Measurements from ENCODE around the gene CERS5.
A peak's percentile ranks its signal among the peaks of the same experiment; 100 is the strongest.
"Not testable (repeated sequence)": the region's sequence is repeated elsewhere in the genome, so short reads cannot be mapped to it uniquely, and the experiment has no call there.

CERS5 gene

DNA sequence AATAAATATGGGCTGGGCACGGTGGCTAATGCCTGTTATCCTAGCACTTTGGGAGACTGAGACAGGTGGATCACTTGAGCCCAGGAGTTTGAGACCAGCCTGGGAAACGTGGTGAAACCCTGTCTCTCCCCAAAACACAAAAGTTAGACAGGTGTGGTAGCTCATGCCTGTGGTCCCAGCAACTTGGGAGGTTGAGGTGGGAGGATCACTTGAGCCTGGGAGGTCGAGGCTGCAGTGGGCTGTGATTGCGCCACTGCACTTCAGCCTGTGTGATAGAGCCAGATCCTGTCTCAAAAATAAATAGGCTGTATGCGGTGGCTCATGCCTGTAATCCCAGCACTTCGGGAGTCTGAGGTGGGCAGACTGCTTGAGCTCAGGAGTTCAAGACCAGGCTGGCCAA, 19.2 kb downstream of the CERS5 start:
- H3K4me3 ChIP-seq (ENCODE audit: low read depth in 1 of 2, low read length in 2 of 2); H3K9ac ChIP-seq (ENCODE audit: low read depth in 1 of 2, low read length in 2 of 2); H3K9me3 ChIP-seq (ENCODE audit: control insufficient read depth in 1 of 2, low read length in 2 of 2); H3K4me1 ChIP-seq (ENCODE audit: control insufficient read depth in 1 of 2, insufficient read depth in 2 of 2, low read length in 2 of 2); H3K27me3 ChIP-seq (ENCODE audit: control insufficient read depth in 1 of 2, insufficient read depth in 2 of 2, low read length in 2 of 2); H3K27ac ChIP-seq (ENCODE audit: low read depth, low read length); H3K36me3 ChIP-seq (ENCODE audit: control insufficient read depth in 1 of 2, insufficient read depth in 2 of 2, low read length in 2 of 2): not testable (repeated sequence)

DNA sequence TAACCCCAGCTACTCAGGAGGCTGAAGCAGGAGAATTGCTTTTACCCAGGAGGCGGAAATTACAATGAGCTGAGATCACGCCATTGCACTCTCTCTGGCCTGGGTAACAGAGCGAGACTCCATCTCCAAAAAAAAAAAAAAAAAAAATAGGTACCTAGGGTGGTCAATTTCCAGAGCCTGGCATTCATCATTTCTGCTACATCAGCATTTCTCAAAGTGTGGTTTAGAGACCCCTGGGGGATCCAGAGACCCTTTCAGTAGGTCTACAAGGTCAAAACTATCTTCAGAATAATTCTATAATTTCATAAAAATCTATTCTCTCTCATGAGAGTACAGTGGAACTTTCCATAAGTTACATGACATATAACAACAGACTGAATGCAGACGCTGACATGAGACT, 19.9 kb downstream of the CERS5 start:
- no peaks in the 10 kb centered on the region for H3K4me1 ChIP-seq (ENCODE audit: control insufficient read depth in 1 of 2, insufficient read depth in 2 of 2, low read length in 2 of 2)
- no peaks in the 10 kb centered on the region for H3K27me3 ChIP-seq (ENCODE audit: control insufficient read depth in 1 of 2, insufficient read depth in 2 of 2, low read length in 2 of 2)
- H3K36me3 ChIP-seq (ENCODE audit: control insufficient read depth in 1 of 2, insufficient read depth in 2 of 2, low read length in 2 of 2) = peaks cover 0 to 5% of the 10 kb centered on the region in 2 donors
- no peak overlapping the region for H3K27ac ChIP-seq (ENCODE audit: low read depth, low read length)
- H3K9ac ChIP-seq (ENCODE audit: low read depth in 1 of 2, low read length in 2 of 2) = no peak overlapping the region
- no peaks in the 10 kb centered on the region for H3K9me3 ChIP-seq (ENCODE audit: control insufficient read depth in 1 of 2, low read length in 2 of 2)
- no peak overlapping the region for H3K4me3 ChIP-seq (ENCODE audit: low read depth in 1 of 2, low read length in 2 of 2)

DNA sequence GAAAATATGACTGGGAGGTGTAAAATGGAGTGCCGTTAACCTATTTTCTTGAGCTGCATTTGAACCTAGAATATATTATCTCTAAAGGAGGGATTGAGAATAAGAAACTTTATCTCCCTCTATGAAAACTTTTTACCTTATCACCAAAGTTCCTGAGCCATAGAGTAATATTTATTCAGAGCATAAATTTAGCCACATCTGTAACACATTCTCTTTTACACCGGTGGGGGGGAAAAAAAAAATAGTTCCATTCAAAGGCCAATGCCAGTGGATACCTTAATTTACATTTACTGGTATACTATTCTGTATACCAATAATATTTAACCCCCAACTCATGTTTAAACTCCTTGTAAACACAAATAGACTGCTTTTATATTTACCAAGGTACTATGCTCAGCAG, 21.7 kb downstream of the CERS5 start:
- Histone ChIP-seq H3K4me3 (ENCODE audit: low read depth in 1 of 2, low read length in 2 of 2) (no peak overlapping the region), H3K9me3 (ENCODE audit: control insufficient read depth in 1 of 2, low read length in 2 of 2) (no peaks in the 10 kb centered on the region), H3K36me3 (ENCODE audit: control insufficient read depth in 1 of 2, insufficient read depth in 2 of 2, low read length in 2 of 2) (peaks cover 0 to 11% of the 10 kb centered on the region in 2 donors), H3K27me3 (ENCODE audit: control insufficient read depth in 1 of 2, insufficient read depth in 2 of 2, low read length in 2 of 2) (no peaks in the 10 kb centered on the region), H3K4me1 (ENCODE audit: control insufficient read depth in 1 of 2, insufficient read depth in 2 of 2, low read length in 2 of 2) (no peaks in the 10 kb centered on the region), H3K9ac (ENCODE audit: low read depth in 1 of 2, low read length in 2 of 2) (no peak overlapping the region), H3K27ac (ENCODE audit: low read depth, low read length) (no peak overlapping the region)

- Histone ChIP-seq H3K4me1 (ENCODE audit: control insufficient read depth in 1 of 2, insufficient read depth in 2 of 2, low read length in 2 of 2) (no peaks in the 10 kb centered on the region), H3K27me3 (ENCODE audit: control insufficient read depth in 1 of 2, insufficient read depth in 2 of 2, low read length in 2 of 2) (no peaks in the 10 kb centered on the region), H3K9ac (ENCODE audit: low read depth in 1 of 2, low read length in 2 of 2) (no peak overlapping the region), H3K9me3 (ENCODE audit: control insufficient read depth in 1 of 2, low read length in 2 of 2) (no peaks in the 10 kb centered on the region), H3K27ac (ENCODE audit: low read depth, low read length) (no peak overlapping the region), H3K4me3 (ENCODE audit: low read depth in 1 of 2, low read length in 2 of 2) (no peak overlapping the region), H3K36me3 (ENCODE audit: control insufficient read depth in 1 of 2, insufficient read depth in 2 of 2, low read length in 2 of 2) (peaks cover 6 to 15% of the 10 kb centered on the region in 2 donors)
These were observed 24.2 kb downstream of the CERS5 start for GRCh38 chr12:50142993-50143392.

DNA sequence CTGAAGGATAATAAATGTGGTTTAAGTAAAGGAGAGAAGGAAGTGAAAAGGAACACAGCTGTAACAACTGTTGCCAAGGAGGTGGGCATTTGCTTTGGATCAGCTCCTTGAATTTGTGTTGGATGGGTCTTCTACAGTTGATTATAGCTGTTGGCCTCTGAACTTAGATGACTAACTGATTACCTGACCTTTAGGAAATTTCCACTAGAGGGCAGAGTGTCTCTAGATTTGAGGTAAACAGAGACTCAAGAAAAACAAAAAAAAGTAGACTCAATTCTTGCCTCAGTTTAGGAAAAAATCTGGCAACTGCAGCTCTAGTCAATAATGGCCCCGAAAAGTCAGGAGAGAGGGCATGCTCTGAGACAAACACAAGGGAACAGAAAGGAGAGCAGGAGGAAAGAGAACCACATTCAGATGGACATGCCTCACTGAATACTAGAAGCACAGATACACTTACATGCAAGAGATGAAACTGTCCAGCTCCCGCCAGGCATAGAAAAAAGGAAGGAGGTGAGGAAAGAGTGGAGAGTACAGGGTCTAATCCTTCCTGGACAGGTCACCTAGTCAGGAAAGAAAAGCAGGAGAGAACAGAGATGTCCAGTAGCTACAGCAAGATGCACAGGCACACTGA, 34.5 kb downstream of the CERS5 start:
- Histone ChIP-seq H3K9me3 (ENCODE audit: control insufficient read depth in 1 of 2, low read length in 2 of 2) (no peaks in the 10 kb centered on the region), H3K27ac (ENCODE audit: low read depth, low read length) (no peak overlapping the region), H3K4me3 (ENCODE audit: low read depth in 1 of 2, low read length in 2 of 2) (no peak overlapping the region), H3K9ac (ENCODE audit: low read depth in 1 of 2, low read length in 2 of 2) (no peak overlapping the region), H3K4me1 (ENCODE audit: control insufficient read depth in 1 of 2, insufficient read depth in 2 of 2, low read length in 2 of 2) (peaks cover 0 to 5% of the 10 kb centered on the region in 2 donors), H3K36me3 (ENCODE audit: control insufficient read depth in 1 of 2, insufficient read depth in 2 of 2, low read length in 2 of 2) (peaks cover 23 to 60% of the 10 kb centered on the region in 2 donors), H3K27me3 (ENCODE audit: control insufficient read depth in 1 of 2, insufficient read depth in 2 of 2, low read length in 2 of 2) (no peaks in the 10 kb centered on the region)

GRCh38 chr12:50129290-50129689, 37.9 kb downstream of the CERS5 start:
- Histone ChIP-seq H3K9me3 (ENCODE audit: control insufficient read depth in 1 of 2, low read length in 2 of 2) (no peaks in the 10 kb centered on the region), H3K36me3 (ENCODE audit: control insufficient read depth in 1 of 2, insufficient read depth in 2 of 2, low read length in 2 of 2) (peaks cover 25 to 60% of the 10 kb centered on the region in 2 donors), H3K27ac (ENCODE audit: low read depth, low read length) (no peak overlapping the region), H3K4me3 (ENCODE audit: low read depth in 1 of 2, low read length in 2 of 2) (no peak overlapping the region), H3K4me1 (ENCODE audit: control insufficient read depth in 1 of 2, insufficient read depth in 2 of 2, low read length in 2 of 2) (peaks cover 0 to 2% of the 10 kb centered on the region in 2 donors), H3K27me3 (ENCODE audit: control insufficient read depth in 1 of 2, insufficient read depth in 2 of 2, low read length in 2 of 2) (no peaks in the 10 kb centered on the region), H3K9ac (ENCODE audit: low read depth in 1 of 2, low read length in 2 of 2) (peak overlapping the region in 1 of 2 donors; percentile 2)

GRCh38 chr12:50127546-50127945, 39.6 kb downstream of the CERS5 start:
- no peaks in the 10 kb centered on the region for H3K27me3 ChIP-seq (ENCODE audit: control insufficient read depth in 1 of 2, insufficient read depth in 2 of 2, low read length in 2 of 2)
- H3K4me3 ChIP-seq (ENCODE audit: low read depth in 1 of 2, low read length in 2 of 2) = no peak overlapping the region
- H3K9me3 ChIP-seq (ENCODE audit: control insufficient read depth in 1 of 2, low read length in 2 of 2) = no peaks in the 10 kb centered on the region
- peaks cover 0 to 7% of the 10 kb centered on the region in 2 donors for H3K4me1 ChIP-seq (ENCODE audit: control insufficient read depth in 1 of 2, insufficient read depth in 2 of 2, low read length in 2 of 2)
- no peak overlapping the region for H3K9ac ChIP-seq (ENCODE audit: low read depth in 1 of 2, low read length in 2 of 2)
- H3K36me3 ChIP-seq (ENCODE audit: control insufficient read depth in 1 of 2, insufficient read depth in 2 of 2, low read length in 2 of 2) = peaks cover 24 to 66% of the 10 kb centered on the region in 2 donors
- no peak overlapping the region for H3K27ac ChIP-seq (ENCODE audit: low read depth, low read length)

DNA sequence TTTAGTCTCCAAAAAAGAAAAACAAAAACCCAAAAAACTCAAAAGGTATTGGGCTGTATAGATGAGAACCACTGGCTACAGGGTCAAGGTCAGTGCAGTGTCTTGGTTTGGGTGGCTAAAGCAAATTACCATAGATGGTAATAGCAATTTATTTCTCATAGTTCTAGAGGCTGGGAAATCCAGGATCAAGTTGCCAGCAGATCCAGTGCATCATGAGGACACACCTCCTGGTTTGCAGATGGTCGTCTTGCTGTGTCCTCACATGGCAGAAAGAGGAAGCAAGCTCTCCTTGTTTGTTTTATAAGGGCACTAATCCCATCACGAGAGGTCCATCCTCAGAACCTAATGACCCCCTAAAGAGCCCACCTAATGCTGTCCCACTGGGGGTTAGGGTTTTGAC, 44.0 kb downstream of the CERS5 start:
- Histone ChIP-seq H3K36me3 (ENCODE audit: control insufficient read depth in 1 of 2, insufficient read depth in 2 of 2, low read length in 2 of 2) (peaks cover 24 to 64% of the 10 kb centered on the region in 2 donors), H3K4me3 (ENCODE audit: low read depth in 1 of 2, low read length in 2 of 2) (no peak overlapping the region), H3K9me3 (ENCODE audit: control insufficient read depth in 1 of 2, low read length in 2 of 2) (no peaks in the 10 kb centered on the region), H3K9ac (ENCODE audit: low read depth in 1 of 2, low read length in 2 of 2) (no peak overlapping the region), H3K4me1 (ENCODE audit: control insufficient read depth in 1 of 2, insufficient read depth in 2 of 2, low read length in 2 of 2) (peaks cover 24 to 38% of the 10 kb centered on the region in 2 donors), H3K27ac (ENCODE audit: low read depth, low read length) (no peak overlapping the region), H3K27me3 (ENCODE audit: control insufficient read depth in 1 of 2, insufficient read depth in 2 of 2, low read length in 2 of 2) (no peaks in the 10 kb centered on the region)

GRCh38 chr12:50121641-50122040, 45.5 kb downstream of the CERS5 start:
- no peak overlapping the region for H3K9ac ChIP-seq (ENCODE audit: low read depth in 1 of 2, low read length in 2 of 2)
- peaks cover 17 to 49% of the 10 kb centered on the region in 2 donors for H3K36me3 ChIP-seq (ENCODE audit: control insufficient read depth in 1 of 2, insufficient read depth in 2 of 2, low read length in 2 of 2)
- no peak overlapping the region for H3K4me3 ChIP-seq (ENCODE audit: low read depth in 1 of 2, low read length in 2 of 2)
- H3K9me3 ChIP-seq (ENCODE audit: control insufficient read depth in 1 of 2, low read length in 2 of 2) = no peaks in the 10 kb centered on the region
- no peak overlapping the region for H3K27ac ChIP-seq (ENCODE audit: low read depth, low read length)
- H3K4me1 ChIP-seq (ENCODE audit: control insufficient read depth in 1 of 2, insufficient read depth in 2 of 2, low read length in 2 of 2) = peaks cover 28 to 41% of the 10 kb centered on the region in 2 donors
- H3K27me3 ChIP-seq (ENCODE audit: control insufficient read depth in 1 of 2, insufficient read depth in 2 of 2, low read length in 2 of 2) = no peaks in the 10 kb centered on the region

GRCh38 chr12:50120953-50121352, 46.2 kb downstream of the CERS5 start:
- H3K4me1 ChIP-seq (ENCODE audit: control insufficient read depth in 1 of 2, insufficient read depth in 2 of 2, low read length in 2 of 2) = peaks cover 31 to 41% of the 10 kb centered on the region in 2 donors
- H3K27me3 ChIP-seq (ENCODE audit: control insufficient read depth in 1 of 2, insufficient read depth in 2 of 2, low read length in 2 of 2) = no peaks in the 10 kb centered on the region
- no peak overlapping the region for H3K27ac ChIP-seq (ENCODE audit: low read depth, low read length)
- H3K36me3 ChIP-seq (ENCODE audit: control insufficient read depth in 1 of 2, insufficient read depth in 2 of 2, low read length in 2 of 2) = peaks cover 17 to 54% of the 10 kb centered on the region in 2 donors
- no peak overlapping the region for H3K9ac ChIP-seq (ENCODE audit: low read depth in 1 of 2, low read length in 2 of 2)
- peak overlapping the region in 1 of 2 donors; percentile 14 for H3K4me3 ChIP-seq (ENCODE audit: low read depth in 1 of 2, low read length in 2 of 2)
- H3K9me3 ChIP-seq (ENCODE audit: control insufficient read depth in 1 of 2, low read length in 2 of 2) = no peaks in the 10 kb centered on the region
